Thyroid gland (tissue), 4 donors: ENCODE measurements around the gene COL24A1.

Source experiments
- POLR2A ChIP-seq, 2 donors: fragments of 450-650 bp; IDR thresholded peaks; one replicate each; pipeline ENCODE4 v1.6.1; 2017; ENCODE audit warnings: antibody characterized with exemption in 2 of 2, mild to moderate bottlenecking in 2 of 2, moderate library complexity in 1 of 2
- TF ChIP-seq, protein P1 (sequence below), 6 experiments: fragments of 200-600 bp in 3 of 6; fragments of 450-650 bp in 3 of 6; sonication (generic) in 3 of 6; IDR thresholded peaks; one replicate each; pipeline ENCODE4 v1.5.1; 2016 to 2019; ENCODE audit warnings: antibody characterized with exemption in 6 of 6, mild to moderate bottlenecking in 2 of 6, inconsistent platforms in 1 of 6, moderate library complexity in 1 of 6

- TF ChIP-seq, protein P1, sequence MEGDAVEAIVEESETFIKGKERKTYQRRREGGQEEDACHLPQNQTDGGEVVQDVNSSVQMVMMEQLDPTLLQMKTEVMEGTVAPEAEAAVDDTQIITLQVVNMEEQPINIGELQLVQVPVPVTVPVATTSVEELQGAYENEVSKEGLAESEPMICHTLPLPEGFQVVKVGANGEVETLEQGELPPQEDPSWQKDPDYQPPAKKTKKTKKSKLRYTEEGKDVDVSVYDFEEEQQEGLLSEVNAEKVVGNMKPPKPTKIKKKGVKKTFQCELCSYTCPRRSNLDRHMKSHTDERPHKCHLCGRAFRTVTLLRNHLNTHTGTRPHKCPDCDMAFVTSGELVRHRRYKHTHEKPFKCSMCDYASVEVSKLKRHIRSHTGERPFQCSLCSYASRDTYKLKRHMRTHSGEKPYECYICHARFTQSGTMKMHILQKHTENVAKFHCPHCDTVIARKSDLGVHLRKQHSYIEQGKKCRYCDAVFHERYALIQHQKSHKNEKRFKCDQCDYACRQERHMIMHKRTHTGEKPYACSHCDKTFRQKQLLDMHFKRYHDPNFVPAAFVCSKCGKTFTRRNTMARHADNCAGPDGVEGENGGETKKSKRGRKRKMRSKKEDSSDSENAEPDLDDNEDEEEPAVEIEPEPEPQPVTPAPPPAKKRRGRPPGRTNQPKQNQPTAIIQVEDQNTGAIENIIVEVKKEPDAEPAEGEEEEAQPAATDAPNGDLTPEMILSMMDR (IDR thresholded peaks at IDR 0.05): no peak
- no peak for TF ChIP-seq POLR2A (IDR thresholded peaks at IDR 0.05)
These were observed 306.3 kb downstream of the COL24A1 start for GRCh38 chr1:85850238-85850637.
